ENCODE measurements around the gene PPP1R1C.

DNA sequence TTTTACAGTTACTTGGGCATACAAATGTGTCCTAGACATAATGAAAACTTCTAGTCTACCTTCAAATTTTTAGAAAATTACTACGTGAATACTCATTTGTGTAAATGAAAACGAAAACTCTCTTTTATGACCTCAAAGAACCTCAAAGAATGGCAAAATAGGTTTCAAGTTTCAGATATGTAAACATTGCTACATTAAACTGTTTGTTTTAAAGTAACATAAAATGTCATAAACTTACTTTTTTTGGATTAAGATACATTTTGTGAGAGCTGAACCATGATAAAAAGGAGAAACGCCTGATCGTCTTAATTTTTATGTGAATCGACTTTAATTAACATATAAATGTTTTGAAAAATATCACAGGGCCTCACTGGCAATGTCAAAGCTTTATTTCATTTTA lies 91.4 kb downstream of the PPP1R1C start:
- TF ChIP-seq POLR2A (IDR thresholded peaks at IDR 0.05): no peak
- TF ChIP-seq, protein P1, sequence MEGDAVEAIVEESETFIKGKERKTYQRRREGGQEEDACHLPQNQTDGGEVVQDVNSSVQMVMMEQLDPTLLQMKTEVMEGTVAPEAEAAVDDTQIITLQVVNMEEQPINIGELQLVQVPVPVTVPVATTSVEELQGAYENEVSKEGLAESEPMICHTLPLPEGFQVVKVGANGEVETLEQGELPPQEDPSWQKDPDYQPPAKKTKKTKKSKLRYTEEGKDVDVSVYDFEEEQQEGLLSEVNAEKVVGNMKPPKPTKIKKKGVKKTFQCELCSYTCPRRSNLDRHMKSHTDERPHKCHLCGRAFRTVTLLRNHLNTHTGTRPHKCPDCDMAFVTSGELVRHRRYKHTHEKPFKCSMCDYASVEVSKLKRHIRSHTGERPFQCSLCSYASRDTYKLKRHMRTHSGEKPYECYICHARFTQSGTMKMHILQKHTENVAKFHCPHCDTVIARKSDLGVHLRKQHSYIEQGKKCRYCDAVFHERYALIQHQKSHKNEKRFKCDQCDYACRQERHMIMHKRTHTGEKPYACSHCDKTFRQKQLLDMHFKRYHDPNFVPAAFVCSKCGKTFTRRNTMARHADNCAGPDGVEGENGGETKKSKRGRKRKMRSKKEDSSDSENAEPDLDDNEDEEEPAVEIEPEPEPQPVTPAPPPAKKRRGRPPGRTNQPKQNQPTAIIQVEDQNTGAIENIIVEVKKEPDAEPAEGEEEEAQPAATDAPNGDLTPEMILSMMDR (IDR thresholded peaks at IDR 0.05): no peak
